Measurements from ENCODE around the gene ARHGEF10L. TPM values are rescaled to one million over a fixed set of nuclear protein-coding genes. Genes with fewer than 3 reads are reported as not detected.
A peak's percentile ranks its signal among the peaks of the same experiment; 100 is the strongest.

Gene ARHGEF10L
- total RNA-seq, 2 donors from 2014 or later, result 226 to 301 TPM

- no peak overlapping the region for H3K4me3 ChIP-seq
- ATAC-seq (ENCODE audit: insufficient number of reproducible peaks, low FRiP score, low read depth) (no peak), DNase-seq (ENCODE audit: low spot score) (no peak)
- no peaks in the 10 kb centered on the region for H3K27me3 ChIP-seq (replicated peaks; ENCODE audit: insufficient read depth)
- H3K4me1 ChIP-seq (ENCODE audit: control insufficient read depth in 1 of 2, low read depth in 2 of 2), result peaks cover 77 to 100% of the 10 kb centered on the region in 2 donors
- H3K36me3 ChIP-seq, result peaks cover 12% of the 10 kb centered on the region
- TF ChIP-seq, protein P1, sequence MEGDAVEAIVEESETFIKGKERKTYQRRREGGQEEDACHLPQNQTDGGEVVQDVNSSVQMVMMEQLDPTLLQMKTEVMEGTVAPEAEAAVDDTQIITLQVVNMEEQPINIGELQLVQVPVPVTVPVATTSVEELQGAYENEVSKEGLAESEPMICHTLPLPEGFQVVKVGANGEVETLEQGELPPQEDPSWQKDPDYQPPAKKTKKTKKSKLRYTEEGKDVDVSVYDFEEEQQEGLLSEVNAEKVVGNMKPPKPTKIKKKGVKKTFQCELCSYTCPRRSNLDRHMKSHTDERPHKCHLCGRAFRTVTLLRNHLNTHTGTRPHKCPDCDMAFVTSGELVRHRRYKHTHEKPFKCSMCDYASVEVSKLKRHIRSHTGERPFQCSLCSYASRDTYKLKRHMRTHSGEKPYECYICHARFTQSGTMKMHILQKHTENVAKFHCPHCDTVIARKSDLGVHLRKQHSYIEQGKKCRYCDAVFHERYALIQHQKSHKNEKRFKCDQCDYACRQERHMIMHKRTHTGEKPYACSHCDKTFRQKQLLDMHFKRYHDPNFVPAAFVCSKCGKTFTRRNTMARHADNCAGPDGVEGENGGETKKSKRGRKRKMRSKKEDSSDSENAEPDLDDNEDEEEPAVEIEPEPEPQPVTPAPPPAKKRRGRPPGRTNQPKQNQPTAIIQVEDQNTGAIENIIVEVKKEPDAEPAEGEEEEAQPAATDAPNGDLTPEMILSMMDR (IDR thresholded peaks at IDR 0.05), result no peak
- H3K9me3 ChIP-seq, result no peaks in the 10 kb centered on the region
- peak overlapping the region; percentile 62 to 91 for H3K27ac ChIP-seq
These were observed 52.4 kb downstream of the ARHGEF10L start for GRCh38 chr1:17591814-17592430.

GRCh38 chr1:17594026-17594425 lies 54.5 kb downstream of the ARHGEF10L start:
- no peak for ATAC-seq (ENCODE audit: insufficient number of reproducible peaks, low FRiP score, low read depth)
- TF ChIP-seq, protein P1 (IDR thresholded peaks at IDR 0.05), result no peak
- H3K4me3 ChIP-seq, result no peak overlapping the region
- DNase-seq (ENCODE audit: low spot score), result no peak
- H3K36me3 ChIP-seq, result peaks cover 12% of the 10 kb centered on the region
- no peaks in the 10 kb centered on the region for H3K27me3 ChIP-seq (replicated peaks; ENCODE audit: insufficient read depth)
- peaks cover 57 to 100% of the 10 kb centered on the region in 2 donors for H3K4me1 ChIP-seq (ENCODE audit: control insufficient read depth in 1 of 2, low read depth in 2 of 2)
- no peaks in the 10 kb centered on the region for H3K9me3 ChIP-seq
- peak overlapping the region; percentile 62 to 91 for H3K27ac ChIP-seq

GRCh38 chr1:17594690-17595601 lies 55.4 kb downstream of the ARHGEF10L start:
- H3K9me3 ChIP-seq, result no peaks in the 10 kb centered on the region
- peak overlapping the region; percentile 72 to 91 for H3K27ac ChIP-seq
- H3K27me3 ChIP-seq (replicated peaks; ENCODE audit: insufficient read depth), result no peaks in the 10 kb centered on the region
- H3K36me3 ChIP-seq, result peaks cover 11% of the 10 kb centered on the region
- ATAC-seq (ENCODE audit: insufficient number of reproducible peaks, low FRiP score, low read depth) (no peak), DNase-seq (ENCODE audit: low spot score) (no peak)
- TF ChIP-seq, protein P1 (IDR thresholded peaks at IDR 0.05), result no peak
- H3K4me3 ChIP-seq, result no peak overlapping the region
- H3K4me1 ChIP-seq (ENCODE audit: control insufficient read depth in 1 of 2, low read depth in 2 of 2), result peaks cover 48 to 100% of the 10 kb centered on the region in 2 donors

DNA sequence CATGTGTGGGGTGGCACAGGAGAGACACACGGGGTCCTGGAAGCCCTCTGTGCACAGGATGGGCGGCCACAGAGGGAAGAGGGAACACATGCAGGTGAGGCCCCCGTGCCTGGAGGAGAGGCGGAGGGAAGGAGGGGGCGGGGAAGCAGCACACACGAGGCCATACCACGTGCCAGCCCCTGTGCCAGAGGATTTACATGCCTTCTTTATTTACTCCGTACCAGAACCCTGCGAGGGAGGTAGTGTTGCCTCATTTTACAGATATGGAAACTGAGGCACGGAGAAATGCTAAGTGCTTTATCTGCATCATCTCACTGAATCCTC lies 56.1 kb downstream of the ARHGEF10L start:
- no peak overlapping the region for H3K4me3 ChIP-seq
- H3K9me3 ChIP-seq, result no peaks in the 10 kb centered on the region
- H3K27me3 ChIP-seq (replicated peaks; ENCODE audit: insufficient read depth), result no peaks in the 10 kb centered on the region
- ATAC-seq (ENCODE audit: insufficient number of reproducible peaks, low FRiP score, low read depth) (no peak), DNase-seq (ENCODE audit: low spot score) (no peak)
- peak overlapping the region; percentile 72 for H3K27ac ChIP-seq
- H3K4me1 ChIP-seq (ENCODE audit: control insufficient read depth in 1 of 2, low read depth in 2 of 2), result peaks cover 42 to 100% of the 10 kb centered on the region in 2 donors
- peaks cover 5% of the 10 kb centered on the region for H3K36me3 ChIP-seq
- TF ChIP-seq, protein P1 (IDR thresholded peaks at IDR 0.05), result no peak

- Histone ChIP-seq H3K4me1 (ENCODE audit: control insufficient read depth in 1 of 2, low read depth in 2 of 2) (peaks cover 39 to 100% of the 10 kb centered on the region in 2 donors), H3K36me3 (no peaks in the 10 kb centered on the region), H3K4me3 (no peak overlapping the region), H3K27ac (peak overlapping the region; percentile 72), H3K9me3 (no peaks in the 10 kb centered on the region), H3K27me3 (replicated peaks; ENCODE audit: insufficient read depth) (no peaks in the 10 kb centered on the region)
- TF ChIP-seq, protein P1 (IDR thresholded peaks at IDR 0.05), result no peak
- no peak for DNase-seq (ENCODE audit: low spot score)
- ATAC-seq (ENCODE audit: insufficient number of reproducible peaks, low FRiP score, low read depth), result no peak
These were observed 56.7 kb downstream of the ARHGEF10L start for GRCh38 chr1:17596186-17596585.

Data from thoracic aorta (tissue), 2 donors.